UCSD-AML1 (cell line): ENCODE measurements around the gene ITSN1.
"Not testable (repeated sequence)": the region's sequence is repeated elsewhere in the genome, so short reads cannot be mapped to it uniquely, and the experiment has no call there.

Source experiments
- DNase-seq: peaks from one replicate; lab custom pipeline; 2025; ENCODE audit not compliant: unreplicated experiment; lab: John Stamatoyannopoulos, UW

Gene ITSN1

DNA sequence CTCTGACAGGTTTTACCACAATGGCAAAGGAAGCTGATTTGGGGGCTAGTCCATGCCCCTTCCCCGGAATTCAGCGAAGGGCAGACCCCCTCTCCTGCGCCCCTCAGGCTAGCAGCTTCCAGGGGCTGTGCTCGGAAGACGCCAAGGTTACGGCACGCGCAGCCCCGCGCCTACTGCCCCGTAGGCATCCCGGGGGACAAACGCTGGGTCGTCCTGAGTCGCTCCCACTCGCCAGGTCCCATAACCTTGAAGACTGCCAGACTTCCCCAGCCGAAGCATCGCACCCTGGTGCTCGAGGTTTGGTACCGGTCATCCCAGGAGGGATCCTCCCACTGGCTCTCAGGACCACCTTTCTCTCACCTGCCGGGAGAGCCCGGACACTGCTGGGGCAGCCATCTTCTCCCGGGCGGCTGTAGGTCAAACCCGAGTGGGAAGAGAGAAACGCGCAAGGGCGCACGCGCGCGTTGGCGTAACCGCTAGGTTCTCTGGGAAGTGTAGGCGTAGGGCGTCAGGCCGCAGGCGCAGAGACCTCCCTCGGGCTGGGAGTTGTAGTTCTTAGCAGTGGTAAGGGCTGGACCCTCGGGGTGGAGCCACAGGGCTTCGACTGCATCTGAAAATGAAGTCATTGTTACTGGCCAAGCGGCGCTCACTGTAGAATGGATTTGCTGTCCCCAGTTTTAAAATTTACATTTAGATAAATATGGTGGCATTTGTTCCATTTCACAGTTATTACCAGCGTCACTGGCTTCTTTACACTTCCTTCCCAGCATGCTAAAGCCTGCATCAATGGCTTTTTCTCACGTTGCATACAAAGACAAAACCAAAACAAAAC lies 273.3 kb downstream of the ITSN1 start, which contains the start of gene ATP5PO:
ATP5PO (minus strand) TSS at position 437 of the 832 bp plus-strand sequence; CDS start at position 396, 41 bp downstream.
- DNase-seq: peak; percentile 98

DNA sequence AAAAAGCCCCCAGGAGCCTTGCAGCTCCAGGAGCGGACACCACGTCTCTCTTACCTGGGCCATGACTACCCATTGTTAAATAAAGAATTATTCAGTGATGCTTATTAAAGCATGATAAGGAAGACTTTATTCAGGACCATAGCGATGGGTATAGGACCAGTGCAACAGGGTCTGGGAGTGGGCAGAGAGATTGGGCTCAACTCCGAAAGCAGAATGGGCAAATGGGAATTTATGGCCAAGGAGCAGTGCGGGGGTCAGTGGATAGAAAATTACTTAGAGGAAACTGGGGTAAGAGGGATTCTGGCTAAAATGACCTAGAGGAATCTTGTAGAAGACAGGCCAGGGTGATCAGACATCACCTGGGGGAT lies 273.9 kb downstream of the ITSN1 start:
- DNase-seq: no peak

DNA sequence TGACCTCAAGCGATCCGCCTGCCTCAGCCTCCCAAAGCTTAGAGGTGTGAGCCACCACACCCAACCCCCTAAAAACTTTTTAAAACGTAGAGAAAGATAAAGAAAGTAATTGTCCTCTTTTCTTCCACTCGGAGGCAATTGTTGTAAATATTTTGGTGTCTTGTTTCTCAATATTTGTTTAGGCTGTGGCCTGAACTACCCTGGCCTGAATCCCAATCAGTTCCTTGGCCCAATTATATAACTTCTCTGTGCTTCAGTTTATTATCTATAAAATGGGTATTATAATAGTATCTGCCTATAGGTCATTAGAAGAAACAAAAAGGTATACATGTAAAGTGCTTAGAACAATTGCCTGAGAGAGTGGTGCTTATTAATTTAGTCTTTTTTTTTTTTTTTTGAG lies 275.1 kb downstream of the ITSN1 start:
- DNase-seq: no peak

DNA sequence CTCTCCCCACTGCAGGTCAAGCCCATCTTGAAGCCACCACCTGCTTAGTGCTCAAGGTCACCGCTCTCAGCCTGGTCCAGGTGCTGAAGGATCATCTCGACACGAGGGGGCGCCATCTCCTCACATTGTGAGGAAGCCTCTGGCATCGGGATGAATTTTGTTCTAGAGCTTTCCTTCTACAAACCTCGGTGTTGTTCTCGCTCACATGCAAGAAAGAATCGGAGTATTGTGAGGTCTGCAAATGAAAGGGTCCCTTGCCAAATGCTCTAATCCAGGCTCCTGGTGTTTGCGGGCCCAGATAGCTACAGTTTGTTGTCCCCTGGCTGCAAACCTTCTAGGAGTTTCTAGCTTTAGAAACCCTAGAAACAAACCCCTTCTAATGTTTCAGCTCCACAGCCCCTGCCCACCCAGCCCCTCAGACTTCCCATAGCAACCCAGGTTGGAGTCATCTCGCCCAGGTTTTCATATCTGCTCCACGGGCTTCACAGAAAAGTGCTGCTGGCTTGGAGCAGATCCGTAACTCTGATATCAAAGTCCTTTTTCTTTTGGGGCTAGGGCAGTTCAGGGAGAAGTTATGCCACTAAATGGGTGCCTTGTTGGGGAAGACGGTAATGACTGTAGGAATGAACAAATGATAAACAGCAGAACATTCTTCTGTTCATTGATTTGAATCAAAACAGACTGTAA lies 281.9 kb downstream of the ITSN1 start:
- DNase-seq: peak; percentile 81

DNA sequence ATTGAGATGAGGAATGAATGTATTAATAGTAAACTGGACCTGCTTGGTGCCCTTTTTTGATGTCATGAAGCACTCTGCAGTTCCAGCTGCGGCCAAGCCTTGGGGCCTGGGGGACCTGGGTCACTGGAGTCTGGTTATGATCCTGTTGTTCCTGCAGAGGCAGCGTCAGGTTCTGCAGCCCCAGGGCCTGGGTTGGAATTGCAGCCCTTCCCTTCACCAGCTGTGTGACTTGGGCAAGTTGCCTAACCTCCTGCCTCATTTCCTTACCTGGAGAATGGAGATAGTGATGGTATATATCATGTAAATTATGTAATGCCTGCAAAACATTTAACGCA lies 282.4 kb downstream of the ITSN1 start:
- DNase-seq: no peak

DNA sequence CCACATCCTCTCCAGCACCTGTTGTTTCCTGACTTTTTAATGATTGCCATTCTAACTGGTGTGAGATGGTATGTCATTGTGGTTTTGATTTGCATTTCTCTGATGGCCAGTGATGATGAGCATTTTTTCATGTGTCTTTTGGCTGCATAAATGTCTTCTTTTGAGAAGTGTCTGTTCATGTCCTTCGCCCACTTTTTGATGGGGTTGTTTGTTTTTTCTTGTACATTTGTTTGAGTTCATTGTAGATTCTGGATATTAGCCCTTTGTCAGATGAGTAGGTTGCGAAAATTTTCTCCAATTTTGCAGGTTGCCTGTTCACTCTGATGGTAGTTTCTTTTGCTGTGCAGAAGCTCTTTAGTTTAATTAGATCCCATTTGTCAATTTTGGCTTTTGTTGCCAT lies 283.9 kb downstream of the ITSN1 start:
- DNase-seq: not testable (repeated sequence)

DNA sequence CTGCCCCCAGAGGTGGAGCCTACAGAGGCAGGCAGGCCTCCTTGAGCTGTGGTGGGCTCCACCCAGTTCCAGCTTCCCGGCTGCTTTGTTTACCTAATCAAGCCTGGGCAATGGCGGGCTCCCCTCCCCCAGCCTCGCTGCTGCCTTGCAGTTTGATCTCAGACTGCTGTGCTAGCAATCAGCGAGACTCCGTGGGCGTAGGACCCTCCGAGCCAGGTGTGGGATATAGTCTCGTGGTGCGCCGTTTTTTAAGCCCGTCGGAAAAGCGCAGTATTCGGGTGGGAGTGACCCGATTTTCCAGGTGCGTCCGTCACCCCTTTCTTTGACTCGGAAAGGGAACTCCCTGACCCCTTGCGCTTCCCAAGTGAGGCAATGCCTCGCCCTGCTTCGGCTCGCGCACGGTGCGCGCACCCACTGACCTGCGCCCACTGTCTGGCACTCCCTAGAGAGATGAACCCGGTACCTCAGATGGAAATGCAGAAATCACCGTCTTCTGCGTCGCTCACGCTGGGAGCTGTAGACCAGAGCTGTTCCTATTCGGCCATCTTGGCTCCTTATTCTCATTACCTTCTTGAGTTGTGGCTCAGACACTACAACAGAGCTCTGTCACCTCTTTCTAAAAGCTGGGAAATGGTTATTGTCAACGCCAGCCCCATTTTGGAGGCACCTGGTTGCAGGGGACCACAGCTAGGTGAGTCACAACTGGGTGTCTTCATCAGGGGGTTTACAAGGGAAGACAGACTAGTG lies 288.9 kb downstream of the ITSN1 start:
- DNase-seq: not testable (repeated sequence)

DNA sequence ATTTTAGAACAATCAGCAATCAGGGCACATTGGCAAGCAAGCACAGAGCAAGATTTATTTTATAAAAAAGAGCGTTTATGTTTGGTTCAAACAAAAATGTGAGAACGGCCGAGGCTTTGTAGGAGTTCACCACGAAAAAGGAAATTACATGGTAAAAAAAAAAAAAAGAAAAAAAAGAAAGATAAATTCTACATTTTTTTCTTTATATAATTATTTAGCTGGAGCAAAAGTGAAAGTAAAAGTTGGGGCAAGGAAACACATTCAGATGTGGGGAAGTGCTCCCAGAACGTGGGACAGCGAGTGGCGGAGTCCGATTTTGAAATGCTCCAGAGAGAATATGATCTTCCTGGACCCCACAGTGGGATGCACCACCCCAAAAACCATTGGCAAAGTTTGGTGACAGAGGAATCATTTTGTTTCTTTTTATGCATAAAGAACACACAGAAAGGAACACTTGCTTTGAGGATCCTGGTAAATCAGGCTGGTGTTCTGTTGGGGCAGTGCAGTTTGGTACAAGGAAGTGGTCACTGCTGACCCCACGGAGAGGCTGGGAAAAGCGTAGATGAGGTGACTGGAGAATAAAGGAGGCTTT lies 289.6 kb downstream of the ITSN1 start:
- no peak for DNase-seq

DNA sequence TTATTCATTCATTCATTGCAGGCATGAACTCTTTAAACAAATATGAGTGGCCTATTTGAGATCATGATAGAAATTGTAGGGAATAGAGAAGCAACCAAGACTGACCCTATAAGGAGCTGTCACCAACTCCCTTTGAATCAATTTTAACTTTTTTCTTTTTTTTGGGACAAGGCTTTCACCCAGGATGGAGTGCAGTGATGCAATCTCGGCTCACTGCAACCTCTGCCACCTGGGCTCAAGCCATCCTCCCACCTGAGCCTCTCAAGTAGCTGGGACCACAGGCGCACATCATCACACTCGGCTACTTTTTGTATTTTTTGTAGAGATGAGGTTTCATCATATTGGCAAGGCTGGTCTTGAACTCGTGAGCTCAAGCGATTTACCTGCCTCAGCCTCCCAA lies 290.4 kb downstream of the ITSN1 start:
- no peak for DNase-seq

DNA sequence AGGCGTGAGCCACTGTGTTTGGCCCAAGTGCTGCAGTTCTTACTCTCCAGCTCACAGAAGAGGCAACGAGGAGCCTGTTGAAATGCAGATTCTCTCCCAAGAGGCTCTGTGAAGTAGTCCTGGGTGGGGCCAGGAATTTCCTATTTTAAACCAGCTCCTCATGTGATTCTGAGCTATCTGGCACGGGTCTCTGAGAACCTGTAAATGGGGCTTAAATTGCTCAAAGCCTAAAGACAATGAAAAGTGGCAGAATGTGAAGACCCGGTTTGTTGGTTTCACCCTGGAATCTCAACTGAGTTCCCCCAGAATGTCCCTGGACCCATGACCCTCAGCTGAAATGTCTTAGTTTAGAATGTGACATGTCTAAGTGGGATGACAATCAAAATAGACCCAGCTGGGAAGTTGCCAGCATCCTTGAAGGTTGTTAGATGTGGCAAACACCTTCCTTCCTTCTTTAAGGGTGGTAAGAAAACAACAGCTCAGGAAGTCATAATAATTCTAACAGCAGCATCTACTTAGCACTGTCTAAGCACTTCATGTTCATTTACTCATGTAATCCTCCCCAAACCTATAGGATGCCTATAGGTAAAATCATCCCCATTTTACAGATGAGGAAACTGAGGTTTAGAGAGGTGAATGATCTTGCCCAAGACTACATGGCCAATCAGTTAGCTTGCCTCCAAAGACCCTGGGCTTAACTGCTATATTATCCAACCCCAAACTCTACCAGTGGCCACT lies 294.2 kb downstream of the ITSN1 start:
- no peak for DNase-seq

DNA sequence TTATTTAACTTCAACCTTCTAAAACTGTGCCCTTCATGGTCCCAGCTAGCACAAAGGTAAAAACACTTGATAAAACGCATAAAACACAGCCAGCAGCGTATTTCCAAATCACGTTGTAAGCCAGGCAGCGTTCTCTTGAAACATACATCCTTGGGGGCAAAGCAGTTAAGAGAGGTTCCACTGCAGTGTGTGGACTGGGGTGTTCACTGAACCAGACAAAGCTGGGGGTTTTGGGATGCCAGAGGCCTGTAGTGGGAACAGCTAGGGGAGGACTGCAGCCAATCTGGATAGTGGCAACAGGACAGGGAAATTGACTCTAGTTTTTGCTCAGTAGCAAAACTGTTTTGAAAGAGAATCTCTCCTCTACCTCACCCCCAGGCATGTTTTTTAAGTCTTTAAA lies 294.8 kb downstream of the ITSN1 start:
- no peak for DNase-seq

DNA sequence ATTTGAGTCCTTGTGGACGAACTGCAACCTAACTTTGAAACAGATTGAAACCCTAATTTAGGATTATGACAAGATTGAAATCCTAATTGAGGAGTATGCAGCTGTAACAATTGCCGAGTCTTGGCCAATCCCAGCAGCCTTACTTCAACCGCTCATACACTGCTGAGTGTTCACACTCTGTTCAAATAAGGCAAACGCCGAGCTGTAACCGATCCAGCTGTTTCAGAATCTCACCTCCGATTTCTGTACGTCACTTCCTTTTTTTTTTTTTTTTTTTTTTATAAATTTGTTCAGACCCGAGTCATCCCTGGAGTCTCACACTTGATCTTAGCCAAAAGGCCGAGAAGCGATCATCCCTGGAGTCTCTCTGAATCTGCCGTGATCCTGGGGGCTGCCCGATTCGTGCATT lies 295.6 kb downstream of the ITSN1 start:
- DNase-seq: no peak

DNA sequence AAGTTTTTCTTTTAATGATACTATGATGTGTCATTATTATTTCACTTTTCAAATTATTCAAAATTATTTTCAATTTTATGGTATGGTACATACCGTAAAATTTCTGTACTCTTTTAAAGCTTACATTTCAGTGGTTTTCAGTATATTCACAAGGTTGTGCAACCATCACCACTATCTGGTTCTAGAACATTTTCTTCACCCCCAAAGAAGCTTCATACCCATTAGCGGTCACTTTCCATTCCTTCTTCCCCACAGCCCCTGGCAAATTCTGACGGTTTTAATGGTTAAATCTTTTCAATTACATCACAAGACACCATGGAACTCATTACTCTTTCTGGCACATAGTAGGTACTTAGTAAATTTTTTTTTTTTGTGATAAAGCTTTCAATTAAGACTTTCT lies 296.1 kb downstream of the ITSN1 start:
- no peak for DNase-seq

DNA sequence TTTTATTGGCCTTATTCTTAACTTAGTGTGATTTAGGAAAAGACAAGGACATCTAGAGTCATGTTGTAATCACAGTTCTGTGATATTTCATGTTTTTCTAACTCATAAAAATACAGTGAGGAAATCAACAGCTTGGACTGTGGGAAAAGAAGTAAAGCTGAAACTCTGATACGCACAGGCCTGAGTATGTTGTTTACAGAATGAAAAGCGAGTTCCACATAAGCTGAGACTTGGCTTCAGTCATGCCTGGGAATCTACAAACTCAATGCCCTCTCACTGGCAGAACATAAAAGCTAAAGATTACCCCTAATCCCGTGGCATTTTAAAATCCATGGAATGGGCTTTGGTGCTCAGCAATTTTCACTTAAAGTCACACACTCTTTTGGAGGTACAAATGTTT lies 296.9 kb downstream of the ITSN1 start:
- DNase-seq: no peak

DNA sequence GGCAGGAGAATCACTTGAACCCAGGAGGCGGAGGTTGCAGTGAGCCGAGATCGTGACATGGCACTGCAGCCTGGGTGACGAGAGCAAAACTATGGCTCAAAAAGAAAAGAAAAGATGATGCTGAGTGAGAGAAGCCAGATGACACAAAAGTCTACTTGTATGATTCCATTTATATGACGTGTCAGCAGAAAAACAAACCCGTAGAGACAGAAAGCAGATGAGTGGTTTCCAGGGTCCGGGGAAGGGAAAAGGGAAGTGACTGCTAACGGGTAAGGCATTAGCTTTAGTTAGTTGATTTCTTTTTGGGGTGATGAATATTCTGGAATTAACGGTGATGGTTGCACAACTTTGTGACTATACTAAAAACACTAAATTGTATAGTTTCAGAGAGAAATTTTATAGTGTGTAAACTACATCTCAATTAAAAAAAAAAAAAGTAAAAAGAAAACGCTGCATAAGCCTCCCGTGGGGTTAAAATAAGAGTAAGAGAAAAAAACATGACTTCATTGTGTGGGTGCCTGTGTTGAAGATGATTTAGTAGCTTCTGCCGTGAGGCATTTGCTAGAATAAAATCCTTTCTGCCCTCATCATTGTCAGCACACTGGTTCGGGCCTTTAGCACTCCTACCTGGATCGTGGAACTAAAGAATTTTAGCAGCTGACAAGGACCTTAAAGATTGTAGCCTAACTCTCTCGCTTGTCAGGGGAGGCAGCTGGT lies 298.0 kb downstream of the ITSN1 start:
- DNase-seq: no peak

DNA sequence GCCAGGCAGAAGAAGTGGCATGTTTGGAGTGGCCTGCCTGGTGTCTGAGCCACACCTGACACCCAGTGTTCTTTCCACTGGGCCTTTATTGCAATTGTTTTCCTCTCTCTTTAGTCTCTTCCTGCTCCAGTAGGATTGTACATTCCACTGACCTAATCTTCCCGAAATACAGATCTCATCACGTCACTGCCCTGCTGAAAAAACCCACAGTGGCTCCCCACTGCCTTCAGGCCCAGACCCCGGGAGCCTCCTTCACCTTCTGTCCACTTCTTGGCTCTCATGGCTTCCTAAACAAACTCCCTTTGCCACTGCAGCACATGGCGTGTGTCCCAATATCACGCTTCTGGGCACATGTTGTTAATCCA lies 298.6 kb downstream of the ITSN1 start:
- no peak for DNase-seq

DNA sequence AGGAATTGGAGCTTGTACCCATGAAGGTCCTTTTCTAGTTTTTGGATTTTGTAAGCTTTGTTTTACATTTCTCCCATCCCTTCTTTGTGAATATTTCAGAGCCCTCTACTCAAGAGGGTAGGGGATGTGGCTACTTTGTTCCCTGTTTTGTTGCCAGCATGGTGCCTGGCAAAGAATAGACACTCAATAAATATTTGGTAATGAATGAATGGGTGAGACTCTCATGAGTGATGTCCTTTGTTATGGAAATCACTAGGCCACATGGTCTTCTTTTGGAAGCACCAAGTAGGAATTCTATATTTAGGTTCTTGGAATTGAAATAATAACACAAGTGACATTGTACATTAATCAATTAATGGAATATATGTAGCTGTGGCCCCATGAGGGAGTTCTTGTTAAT lies 300.1 kb downstream of the ITSN1 start:
- DNase-seq: no peak

DNA sequence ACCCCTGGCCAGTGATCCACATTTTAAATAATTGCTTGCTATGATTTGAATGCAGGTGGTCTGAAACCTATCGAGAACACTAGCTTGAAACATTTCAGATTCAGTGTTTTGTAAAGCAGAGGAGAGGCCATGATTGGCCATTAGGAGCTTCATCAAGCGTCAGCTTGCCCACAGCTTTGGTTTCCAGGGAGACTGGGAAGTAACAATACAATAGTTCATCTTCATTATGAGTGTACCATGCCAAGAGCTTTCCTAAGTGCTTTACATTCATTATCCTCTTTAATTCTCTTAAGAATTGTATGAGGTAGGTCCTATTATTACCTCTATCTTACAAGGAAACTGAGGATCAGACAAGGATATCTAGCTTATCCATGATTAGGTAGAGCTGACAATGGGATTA lies 301.0 kb downstream of the ITSN1 start:
- no peak for DNase-seq

DNA sequence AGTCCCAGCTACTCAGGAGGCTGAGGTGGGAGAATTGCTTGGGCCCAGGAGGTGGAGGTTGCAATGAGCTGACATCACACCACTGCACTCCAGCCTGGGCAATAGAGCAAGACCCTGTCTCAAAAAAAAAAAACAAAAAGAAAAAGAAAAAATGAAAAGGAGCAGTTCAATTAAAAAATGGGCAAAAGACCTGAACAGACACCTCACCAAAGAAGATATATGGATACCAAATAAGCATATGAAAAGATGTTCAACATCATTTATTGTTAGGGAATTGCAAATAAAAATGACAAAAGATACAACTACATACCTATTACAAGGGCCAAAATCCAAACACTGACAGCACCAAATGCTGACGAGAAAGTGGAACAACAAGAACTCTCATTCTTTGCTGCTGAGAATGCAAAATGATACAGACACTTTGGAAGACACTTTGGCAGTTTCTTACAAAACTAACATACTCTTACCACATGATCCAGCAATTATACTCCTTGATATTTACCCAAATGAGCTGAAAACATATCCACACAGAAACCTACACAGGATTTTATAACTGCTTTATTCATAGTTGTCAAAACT lies 302.0 kb downstream of the ITSN1 start:
- DNase-seq: no peak
